Superior temporal gyrus (tissue), 1 donor: ENCODE results near the gene MACROD2.
A peak's percentile ranks its signal among the peaks of the same experiment; 100 is the strongest.
"Not testable (repeated sequence)": the region's sequence is repeated elsewhere in the genome, so short reads cannot be mapped to it uniquely, and the experiment has no call there.

Experiments
- DNase-seq: peaks from one replicate; pipeline ENCODE4 v3.0.0-alpha.2; 2016; ENCODE audit errors: extremely low spot score

Gene MACROD2

DNA sequence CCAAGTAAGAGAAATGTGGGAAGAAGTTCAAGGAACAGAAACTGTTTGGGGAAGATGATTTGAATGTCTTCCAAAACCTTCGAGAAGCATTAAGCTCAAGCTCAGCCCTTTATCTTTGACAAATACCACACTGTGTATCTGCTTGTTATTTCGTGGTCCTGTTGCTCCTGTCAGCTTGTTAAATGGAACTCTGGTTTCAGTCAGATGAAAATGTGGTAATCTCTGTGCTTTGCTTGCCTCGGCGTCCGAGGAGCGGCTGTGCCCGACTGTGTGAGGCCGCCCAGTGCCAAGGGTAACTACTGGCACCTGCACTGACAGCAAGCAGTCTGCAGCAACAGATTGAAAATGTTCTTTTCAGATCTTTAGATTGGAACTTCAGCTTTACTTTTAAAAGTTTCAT, 920.0 kb downstream of the MACROD2 start:
- DNase-seq: no peak

DNA sequence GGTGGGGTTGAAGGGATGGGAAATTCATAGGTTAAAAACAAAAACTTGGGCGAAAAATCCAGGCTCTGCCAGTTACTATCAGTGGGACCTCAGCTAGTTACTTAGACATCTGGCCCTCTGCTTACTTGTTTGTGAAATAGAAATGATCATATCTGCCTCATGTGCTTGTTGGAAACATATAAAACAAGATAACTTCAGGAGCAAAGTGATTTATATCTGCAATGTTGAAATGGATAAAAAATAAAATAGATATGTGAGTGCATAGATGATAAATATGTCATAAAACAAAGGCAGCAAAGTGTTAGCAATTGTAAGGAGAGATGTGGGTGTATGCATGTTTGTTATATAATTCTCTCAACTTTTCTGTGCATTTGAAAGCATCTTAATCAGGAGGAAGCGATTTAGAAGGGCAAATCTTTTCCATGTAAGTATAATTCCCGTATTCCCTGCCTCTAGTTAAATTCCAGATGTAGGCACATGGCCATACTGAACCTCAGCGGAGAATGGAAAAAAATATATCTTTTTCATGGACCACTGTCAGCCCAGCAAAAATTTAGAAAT, 921.1 kb downstream of the MACROD2 start:
- DNase-seq: peak; percentile 40

DNA sequence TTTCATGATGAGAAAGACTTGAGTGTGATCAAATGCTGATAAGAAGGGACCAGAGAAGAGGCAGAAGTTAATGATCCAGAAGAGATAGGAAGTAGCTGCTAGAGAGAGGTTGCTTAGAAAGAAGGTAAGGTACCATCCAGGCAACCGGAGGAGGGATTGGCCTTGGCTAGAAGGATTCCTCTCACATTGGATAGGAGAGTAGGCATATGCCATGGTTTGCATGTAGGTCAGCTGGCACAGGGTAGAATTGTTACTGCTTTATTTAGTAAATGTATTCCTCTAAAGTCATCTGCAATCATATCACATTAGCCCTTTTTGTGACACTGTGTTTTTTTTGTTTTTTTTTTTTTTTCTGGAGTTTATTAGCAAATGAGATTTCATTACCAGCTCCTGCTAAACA, 923.0 kb downstream of the MACROD2 start:
- DNase-seq: peak; percentile 18

DNA sequence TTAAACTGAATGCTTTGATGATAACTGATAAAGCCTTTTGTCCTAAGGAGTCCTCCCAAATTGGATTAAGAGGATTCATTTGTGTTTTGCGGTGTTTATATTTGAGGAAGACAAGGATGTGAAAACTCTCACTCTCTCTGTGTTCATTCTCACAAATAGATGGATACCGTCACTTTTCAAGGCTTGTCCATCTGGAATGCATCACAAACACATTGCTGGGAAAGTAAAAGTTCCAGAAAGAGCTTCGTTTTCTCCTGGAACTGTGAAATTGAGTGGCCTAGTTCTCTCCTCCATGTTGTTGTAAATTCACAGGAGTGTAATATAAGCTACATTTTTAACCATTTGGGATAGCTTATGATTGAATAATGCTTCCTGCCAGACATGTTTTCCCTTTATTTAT, 923.7 kb downstream of the MACROD2 start:
- peak; percentile 66 for DNase-seq

- no peak for DNase-seq
These were observed 924.3 kb downstream of the MACROD2 start for GRCh38 chr20:14919501-14920081.

DNA sequence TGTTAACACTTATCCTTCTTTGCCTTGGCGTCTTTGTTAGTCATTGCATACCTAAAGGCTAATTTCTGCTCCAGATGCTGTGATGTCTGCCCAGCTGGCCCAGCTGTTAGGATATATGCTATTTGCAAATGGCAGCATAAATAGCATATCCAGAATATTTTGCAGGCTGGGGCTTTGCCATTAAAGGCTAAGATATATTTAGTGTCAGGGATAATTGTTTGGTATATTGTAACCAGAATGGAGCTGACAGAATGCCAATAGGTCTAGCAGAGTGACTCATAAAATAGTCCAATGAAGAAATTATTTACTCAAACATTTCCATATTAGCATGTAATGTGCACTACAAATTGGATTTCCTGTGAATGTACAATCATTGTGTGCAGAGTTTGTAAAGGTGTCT, 926.2 kb downstream of the MACROD2 start:
- no peak for DNase-seq

GRCh38 chr20:14922503-14923267, 927.4 kb downstream of the MACROD2 start:
- DNase-seq: no peak

- no peak for DNase-seq
These were observed 929.1 kb downstream of the MACROD2 start for GRCh38 chr20:14924433-14924832.

DNA sequence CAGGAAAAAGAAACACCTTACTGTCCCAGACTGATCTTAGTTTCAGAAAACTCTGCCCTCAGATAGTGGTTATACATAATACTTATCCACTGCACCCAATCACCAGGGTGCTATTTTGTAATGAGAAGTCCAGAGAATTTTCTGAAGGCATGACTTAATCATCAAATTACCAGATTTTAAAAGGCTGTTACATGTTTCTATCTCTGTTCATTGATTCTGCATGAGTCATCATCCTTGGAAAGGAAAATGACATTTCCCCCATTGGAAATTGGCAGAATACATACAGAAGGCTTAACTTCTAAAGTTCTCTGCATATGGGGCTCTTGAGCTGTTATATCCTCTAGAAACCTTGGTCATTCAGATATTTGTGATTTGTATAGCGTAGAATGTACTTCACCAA, 930.0 kb downstream of the MACROD2 start:
- DNase-seq: no peak

DNA sequence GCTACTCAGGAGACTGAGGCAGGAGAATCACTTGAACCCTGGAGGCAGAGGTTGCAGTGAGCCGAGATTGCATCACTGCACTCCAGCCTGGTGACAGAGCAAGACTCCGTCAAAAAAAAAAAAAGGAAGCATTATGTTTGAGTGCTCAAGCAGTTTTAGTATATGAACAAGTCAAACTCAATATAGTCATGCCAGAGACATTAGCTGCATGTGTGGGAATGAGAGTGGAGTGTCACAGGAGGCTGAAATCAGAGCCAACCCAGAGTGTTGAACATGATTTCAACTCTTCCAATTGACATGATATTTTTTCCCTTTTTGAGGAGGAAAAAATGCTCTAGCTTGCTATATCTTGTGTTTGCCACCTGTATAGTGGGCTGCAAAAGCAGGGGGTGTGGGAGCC, 931.1 kb downstream of the MACROD2 start:
- not testable (repeated sequence) for DNase-seq

DNA sequence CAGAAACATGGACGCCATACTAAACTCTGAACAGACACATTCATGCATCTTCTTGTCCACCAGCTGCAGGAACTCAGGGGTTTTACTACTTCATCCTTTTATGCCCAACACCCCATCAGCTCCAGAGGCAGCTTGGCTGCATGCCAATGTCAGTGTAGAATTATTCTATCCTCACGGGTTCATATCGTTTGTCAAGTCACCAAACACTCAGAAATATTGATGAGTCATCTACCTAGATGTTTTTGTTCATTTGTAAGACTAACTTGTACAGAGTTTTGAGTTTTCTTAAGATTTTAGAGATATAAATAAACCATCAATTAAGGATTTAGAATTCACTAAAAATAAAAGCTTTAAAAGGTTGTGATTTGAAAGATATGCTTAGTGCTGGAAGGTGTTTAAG, 932.8 kb downstream of the MACROD2 start:
- DNase-seq: no peak

GRCh38 chr20:14929388-14929787, 934.1 kb downstream of the MACROD2 start:
- no peak for DNase-seq

DNA sequence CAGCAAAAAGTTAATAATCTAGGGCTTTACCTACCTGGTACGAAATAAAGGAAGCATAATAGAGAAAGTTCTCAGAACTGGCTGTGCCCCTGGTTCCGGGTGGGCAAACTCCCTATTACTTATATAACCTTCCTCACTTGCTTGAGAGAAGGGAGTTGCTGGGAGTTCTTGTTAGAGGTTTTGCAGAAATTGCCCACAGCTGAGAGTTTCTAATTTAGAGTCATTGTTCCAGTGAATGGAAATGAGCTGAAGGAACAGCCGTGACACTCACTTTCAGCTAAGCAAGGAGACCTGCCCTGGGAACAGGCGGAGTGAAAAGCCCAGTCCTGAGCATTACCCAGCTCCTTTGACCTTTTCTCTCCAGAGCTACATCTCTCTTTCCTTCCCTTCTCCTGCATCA, 936.7 kb downstream of the MACROD2 start:
- DNase-seq: no peak

DNA sequence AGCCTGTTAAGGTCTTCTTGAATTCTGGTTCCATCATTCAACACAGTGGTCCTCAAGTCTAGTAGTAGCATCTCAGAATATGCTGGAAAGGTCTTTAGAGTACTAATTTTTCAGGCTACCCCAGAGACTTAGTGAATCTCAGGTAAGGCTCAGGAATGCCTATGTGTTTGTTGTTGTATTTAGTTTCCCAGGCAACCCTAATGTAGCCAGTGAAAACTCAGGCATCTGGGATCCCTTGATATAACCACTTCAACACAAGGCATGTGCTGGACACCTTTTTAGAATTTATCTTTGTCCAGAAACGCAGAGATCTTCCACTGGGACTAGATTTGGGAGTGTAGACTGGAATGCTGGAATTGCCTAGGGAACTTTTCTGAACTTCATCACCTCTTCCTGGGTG, 940.0 kb downstream of the MACROD2 start:
- DNase-seq: no peak

GRCh38 chr20:14937021-14937420, 941.7 kb downstream of the MACROD2 start:
- DNase-seq: no peak

DNA sequence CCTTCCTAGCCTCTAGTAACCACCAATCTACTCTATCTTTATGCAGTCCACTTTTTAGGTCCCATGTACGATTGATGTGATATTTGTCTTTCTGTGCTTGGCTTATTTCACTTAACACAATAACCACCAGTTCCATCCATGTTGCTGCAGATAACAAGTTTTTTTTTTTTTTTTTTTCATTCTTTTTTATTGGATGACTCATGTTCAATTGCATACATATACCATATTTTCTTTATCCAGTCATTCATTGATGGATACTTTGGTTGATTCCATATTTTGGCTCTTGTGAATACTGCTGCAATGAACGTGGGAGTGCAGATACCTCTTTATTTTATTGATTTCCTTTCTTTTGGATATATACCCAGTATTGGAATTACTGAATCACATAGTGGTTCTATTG, 942.5 kb downstream of the MACROD2 start:
- DNase-seq: no peak

GRCh38 chr20:14947536-14947935, 952.2 kb downstream of the MACROD2 start:
- DNase-seq: no peak

DNA sequence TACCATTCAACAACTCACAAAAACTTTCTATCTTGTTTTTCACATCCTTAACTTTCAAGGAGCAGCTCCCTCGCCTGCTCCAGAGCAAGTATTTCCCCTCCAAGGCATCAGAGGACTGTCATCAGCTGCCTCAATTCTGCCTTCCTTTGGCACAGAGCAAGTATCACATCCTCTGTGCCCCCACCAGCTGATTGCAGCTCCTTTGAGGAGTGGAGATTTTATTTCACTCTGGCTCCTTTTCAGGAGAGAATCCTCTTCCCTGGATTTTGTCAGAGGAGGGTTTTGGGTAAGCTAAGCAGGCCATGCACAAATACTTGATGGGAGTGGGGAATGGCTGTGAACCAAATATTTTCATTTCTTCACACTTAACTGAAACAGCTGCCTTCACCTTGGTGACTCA, 952.6 kb downstream of the MACROD2 start:
- DNase-seq: no peak

- no peak for DNase-seq
These were observed 953.1 kb downstream of the MACROD2 start for GRCh38 chr20:14948416-14948815.

GRCh38 chr20:14950633-14951032, 955.3 kb downstream of the MACROD2 start:
- no peak for DNase-seq

GRCh38 chr20:14951105-14951504, 955.8 kb downstream of the MACROD2 start:
- no peak for DNase-seq

- DNase-seq: no peak
These were observed 956.5 kb downstream of the MACROD2 start for GRCh38 chr20:14951707-14952418.

- DNase-seq: no peak
These were observed 958.4 kb downstream of the MACROD2 start for GRCh38 chr20:14953736-14954135.
